Mucosa of gallbladder (tissue), 1 donor: ENCODE results near the gene GNAI3. TPM values are rescaled to one million over a fixed set of nuclear protein-coding genes. Genes with fewer than 3 reads are reported as not detected.
A peak's percentile ranks its signal among the peaks of the same experiment; 100 is the strongest.

ENCODE experiments used
- DNase-seq: peaks from one replicate; pipeline ENCODE4 v3.0.0-alpha.2; 2020; ENCODE audit warnings: low spot score
- total RNA-seq: library from RNA; stranded (reverse); gene quantifications from one replicate; pipeline ENCODE4 v1.2.1, GENCODE V29; 2021
- donor health status: DM: no; HTN: no; CAD: no.

Gene GNAI3
- total RNA-seq, 1 donor from 2014 or later = 6.7 TPM

- no peak for DNase-seq
Observed at GRCh38 chr1:109527098-109527811, 21.2 kb upstream of the GNAI3 start.

GRCh38 chr1:109527846-109528695, 20.3 kb upstream of the GNAI3 start:
- DNase-seq = no peak

GRCh38 chr1:109528712-109529111, 19.7 kb upstream of the GNAI3 start:
- DNase-seq = no peak

GRCh38 chr1:109529881-109530456, 18.4 kb upstream of the GNAI3 start:
- DNase-seq = no peak

DNA sequence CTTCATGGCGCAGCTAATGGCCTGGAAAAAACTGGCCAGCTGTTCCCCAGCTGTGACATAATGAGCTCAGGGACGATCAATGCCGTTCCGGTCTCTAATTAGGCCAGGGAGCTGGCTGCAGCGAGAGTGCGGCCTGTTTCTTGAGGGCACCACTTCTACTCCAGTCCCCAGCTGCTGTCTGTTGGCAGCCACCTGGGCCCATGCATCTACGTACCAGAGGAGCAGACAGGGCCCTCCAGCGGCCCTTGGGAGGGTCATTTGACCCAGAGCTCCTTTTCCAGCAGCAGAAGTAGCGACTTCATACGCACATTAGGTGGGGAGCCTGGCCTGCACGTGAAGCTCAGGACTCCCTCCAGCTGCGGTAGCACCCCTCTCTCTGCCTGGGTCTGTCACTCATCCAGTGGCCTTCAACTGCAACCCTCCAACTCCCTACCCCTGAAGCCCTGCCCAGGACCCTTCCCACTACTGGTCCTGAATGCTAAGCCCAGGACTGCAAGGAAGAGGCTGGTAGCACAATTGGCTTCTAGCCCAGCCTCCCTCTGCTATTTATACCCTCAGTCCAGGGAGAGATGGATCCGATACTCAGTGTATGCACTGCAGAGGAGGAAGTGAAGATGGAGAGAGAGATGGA, 17.8 kb upstream of the GNAI3 start:
- no peak for DNase-seq

GRCh38 chr1:109531380-109531779, 17.0 kb upstream of the GNAI3 start:
- DNase-seq = no peak

DNA sequence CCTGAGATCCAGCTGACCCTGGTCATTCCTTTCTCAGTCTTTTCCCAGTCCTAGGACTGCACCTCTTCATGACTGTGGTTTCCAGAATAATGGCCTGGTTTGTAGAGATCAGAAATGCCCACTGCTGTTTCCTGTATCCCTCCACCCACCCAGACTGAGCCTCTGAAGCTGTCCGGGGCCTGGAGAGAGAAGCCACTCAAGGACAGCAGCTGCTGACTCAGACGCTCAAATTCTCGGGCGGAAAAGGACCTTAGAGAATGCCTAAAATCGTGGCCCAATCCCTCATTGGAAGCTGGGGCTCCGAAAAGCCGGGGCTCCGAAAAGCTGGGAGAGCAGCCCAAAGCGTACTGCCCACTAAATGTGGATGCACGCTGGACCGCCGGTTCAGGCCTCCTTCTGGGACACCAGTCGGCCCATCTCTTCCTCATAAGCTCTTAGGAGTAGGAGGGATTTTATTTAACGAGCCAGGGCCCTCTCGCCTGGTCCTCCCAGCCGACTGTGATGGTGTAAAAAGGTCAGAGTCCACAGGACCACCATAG, 16.5 kb upstream of the GNAI3 start:
- DNase-seq = no peak

DNA sequence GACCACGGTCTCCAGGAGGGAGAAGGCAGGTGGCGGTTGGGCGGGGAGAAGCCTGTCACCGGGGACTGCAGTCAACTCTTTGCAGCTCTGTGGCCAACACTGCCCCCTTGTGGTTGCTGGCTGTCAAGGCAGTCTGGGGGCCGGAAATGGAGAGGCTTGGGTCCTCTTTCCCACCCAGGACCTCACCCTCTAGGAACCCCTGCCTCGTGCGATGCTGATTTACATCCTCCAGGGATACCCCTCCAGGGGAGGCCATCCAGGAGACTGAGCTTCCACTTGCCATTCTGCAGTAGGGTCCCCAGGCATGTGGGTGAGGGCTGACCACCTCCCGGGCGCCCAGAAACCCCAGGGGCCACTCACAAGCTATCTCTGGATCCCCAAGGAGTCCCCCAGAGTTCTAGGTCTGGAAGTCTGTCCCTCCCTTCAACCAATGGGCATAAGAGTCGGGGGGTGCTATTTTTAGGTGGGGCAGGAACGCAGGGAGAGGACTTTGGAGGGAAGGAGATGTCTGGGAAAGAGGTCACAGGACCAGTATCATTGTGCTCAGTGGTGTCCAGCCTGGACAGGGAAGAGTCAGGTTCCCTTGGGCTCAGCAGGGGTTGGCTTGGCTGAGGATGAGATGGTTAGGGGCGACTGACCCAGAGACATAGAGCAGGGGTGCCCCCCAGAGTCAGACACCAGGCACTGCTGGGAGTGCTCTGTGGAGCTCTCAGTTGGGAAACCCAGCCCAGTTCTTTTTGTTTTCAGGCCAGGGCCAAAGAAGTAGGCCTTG, 15.9 kb upstream of the GNAI3 start:
- peak; percentile 85 for DNase-seq

DNA sequence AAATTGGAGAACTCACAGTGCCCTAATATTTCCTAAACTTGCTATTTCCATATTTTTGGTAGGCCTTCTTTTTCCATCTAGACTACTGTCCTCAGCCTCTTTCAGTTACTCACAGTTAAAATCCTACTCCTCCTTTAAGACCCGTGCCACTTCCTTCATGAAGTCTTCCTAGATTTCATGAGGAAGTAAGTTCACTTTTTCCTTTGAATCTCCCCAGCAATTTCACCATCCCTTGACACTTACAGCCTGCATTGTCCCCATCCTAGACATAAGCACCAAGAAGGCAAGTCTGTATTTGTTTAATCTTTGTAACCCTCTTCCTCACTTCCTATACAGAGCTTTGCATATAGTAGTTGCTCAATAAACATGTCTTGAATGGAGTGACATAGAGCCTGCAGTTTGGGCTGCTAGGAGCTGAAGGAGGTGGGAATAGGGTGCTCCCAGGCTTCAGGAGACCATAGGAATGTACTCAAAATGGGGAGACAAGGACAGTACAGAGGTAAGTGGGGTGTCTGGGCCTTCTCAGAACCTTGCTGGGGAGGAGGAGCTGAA, 14.0 kb upstream of the GNAI3 start:
- DNase-seq = no peak

GRCh38 chr1:109535481-109535880, 12.9 kb upstream of the GNAI3 start:
- DNase-seq = no peak

DNA sequence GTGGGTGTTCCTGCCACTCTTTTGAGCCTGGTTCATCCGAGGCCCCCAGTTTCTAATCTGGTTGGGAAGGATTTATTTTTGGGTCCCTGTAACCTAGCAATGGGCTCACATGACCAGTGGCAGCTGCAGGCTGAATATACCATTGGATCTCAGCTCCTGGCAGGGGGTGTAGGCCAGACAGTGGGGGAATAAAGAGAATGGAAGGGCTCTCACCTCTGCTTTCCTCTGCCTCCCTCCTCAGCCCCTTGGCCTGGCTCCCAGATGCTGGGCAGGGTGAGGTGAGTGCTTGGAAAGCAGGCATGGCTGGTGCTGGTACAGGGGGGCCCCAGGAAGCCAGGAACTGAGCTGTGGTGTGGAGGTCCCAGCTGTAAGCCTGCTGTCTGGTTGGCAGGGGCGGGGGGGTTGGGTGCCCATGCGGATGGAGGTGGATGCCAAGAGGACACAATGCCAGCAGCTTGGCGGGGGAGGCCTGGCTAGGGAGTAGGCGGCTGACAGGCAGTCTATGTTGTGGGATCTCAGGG, 12.4 kb upstream of the GNAI3 start:
- no peak for DNase-seq

DNA sequence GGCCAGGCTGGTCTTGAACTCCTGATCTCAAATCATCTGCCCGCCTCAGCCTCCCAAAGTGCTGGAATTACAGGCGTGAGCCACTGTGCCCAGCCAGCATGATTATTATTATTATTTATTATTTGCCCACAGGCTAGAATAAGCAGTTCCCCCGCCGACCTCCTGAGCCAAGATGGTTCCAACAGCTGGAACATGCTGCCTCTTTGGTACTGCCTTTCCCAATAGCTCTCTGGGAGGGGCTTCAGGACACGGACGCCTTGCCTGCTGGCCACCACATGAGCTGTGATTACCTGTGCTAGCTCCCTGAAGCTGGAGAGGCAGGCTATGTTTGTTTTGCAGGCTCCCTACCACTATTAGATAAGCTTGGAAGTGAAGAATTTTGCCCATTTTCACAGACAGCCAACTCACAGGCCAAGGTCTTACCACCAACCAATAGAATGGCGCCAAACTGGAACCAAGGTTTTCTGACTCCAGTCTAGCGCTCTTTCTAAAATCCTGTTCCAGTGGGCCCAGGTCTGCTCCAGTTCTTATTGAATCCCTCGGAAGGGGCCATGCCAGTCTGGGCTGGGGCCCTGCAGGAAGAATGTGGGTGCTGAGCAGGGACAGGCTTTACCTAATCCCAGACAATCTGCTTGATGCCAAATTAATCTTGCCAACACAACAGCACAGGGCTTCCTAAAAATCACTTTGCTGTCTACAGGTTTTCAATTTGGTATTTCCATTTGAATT, 10.8 kb upstream of the GNAI3 start:
- no peak for DNase-seq

DNA sequence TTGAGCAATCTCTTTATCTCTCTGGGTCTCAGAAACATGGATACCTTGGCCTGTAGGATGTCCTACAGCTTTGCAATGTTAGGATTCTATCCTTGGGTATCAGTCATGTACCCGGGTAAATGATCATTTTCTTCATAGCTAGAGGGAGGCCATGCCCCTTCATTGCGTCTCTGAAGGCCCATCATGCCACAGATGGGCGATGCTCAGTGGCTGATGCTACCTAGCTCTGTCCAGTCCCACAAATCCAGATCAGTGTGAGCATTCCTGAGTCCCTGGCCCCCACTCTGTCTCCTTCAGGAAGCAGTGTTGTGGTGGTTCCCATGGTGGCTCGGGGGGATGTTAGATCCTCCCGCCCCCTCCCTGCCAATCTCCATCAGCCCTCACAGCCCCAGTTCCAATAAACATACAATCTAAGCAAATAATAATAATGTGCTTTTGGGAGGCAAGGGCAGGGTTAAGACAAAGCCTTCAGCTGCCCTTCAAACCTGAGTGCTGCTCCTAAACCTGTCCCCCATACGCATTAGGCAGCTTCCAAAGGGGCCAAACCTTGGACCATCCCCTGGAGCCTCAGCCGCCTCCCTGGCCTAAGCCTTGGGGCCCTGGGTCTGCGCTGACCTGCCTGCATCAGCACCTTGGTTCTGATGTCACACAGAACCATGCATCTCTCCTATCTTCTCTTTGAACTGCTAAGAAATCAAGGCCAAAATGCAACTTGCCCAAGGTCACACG, 9.4 kb upstream of the GNAI3 start:
- DNase-seq = no peak

GRCh38 chr1:109539676-109540075, 8.7 kb upstream of the GNAI3 start, which contains the start of gene GPR61:
TSS of gene GPR61 (plus strand) at chr1:109539872. CDS start at chr1:109543023, 3,151 bp downstream.
- DNase-seq = no peak

DNA sequence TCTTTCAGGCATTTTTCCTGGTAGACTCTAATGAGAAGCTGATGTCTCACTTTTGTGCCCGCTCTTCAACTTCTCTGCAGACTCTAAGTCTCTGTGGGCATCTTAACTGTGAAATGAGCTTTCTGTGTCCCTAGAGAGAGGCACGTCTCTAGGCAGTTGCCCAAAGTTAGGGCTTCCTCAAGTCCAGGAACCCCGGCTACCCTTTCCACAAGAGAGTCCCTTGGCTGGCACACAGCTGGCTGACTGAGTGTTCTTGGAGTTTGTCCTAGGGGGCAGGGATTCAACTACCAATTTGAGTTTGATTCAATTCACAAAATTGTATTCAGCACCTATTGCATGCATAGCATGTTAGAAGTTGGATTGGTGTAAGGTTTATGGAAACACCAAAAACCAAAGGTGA, 7.3 kb upstream of the GNAI3 start:
- DNase-seq = no peak

GRCh38 chr1:109542657-109543056, 5.8 kb upstream of the GNAI3 start:
- DNase-seq = no peak

DNA sequence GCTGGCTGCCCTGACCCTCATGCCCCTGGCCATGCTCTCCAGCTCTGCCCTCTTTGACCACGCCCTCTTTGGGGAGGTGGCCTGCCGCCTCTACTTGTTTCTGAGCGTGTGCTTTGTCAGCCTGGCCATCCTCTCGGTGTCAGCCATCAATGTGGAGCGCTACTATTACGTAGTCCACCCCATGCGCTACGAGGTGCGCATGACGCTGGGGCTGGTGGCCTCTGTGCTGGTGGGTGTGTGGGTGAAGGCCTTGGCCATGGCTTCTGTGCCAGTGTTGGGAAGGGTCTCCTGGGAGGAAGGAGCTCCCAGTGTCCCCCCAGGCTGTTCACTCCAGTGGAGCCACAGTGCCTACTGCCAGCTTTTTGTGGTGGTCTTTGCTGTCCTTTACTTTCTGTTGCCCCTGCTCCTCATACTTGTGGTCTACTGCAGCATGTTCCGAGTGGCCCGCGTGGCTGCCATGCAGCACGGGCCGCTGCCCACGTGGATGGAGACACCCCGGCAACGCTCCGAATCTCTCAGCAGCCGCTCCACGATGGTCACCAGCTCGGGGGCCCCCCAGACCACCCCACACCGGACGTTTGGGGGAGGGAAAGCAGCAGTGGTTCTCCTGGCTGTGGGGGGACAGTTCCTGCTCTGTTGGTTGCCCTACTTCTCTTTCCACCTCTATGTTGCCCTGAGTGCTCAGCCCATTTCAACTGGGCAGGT, 5.0 kb upstream of the GNAI3 start:
- DNase-seq = no peak

DNA sequence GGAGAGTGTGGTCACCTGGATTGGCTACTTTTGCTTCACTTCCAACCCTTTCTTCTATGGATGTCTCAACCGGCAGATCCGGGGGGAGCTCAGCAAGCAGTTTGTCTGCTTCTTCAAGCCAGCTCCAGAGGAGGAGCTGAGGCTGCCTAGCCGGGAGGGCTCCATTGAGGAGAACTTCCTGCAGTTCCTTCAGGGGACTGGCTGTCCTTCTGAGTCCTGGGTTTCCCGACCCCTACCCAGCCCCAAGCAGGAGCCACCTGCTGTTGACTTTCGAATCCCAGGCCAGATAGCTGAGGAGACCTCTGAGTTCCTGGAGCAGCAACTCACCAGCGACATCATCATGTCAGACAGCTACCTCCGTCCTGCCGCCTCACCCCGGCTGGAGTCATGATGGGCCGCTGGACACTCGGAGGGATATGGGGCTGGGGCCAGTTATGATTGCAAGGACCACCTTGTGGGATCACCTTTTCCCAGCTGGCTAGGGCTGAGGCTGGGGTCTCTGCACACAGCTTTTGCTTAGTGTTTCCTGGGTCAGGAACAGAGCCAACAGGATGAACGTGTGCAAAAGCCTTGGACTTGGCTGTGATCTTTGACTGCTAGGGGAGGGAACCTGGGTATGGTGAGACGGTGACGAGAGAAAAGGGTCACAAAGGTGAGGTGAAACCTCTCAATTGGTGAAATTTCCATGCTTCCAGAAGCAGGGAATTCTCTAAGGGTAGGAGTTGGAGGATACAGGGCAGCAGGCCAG, 4.3 kb upstream of the GNAI3 start:
- DNase-seq = no peak
